CD4-positive, alpha-beta T cell treated with Interleukin-6 for 4 hours (primary cell): Measurements from ENCODE around the gene MAST4.
A peak's percentile ranks its signal among the peaks of the same experiment; 100 is the strongest.

Source experiments
- DNase-seq: peaks from one replicate; pipeline ENCODE4 v3.0.0-alpha.2; 2020; ENCODE audit warnings: mixed read lengths

Gene MAST4

GRCh38 chr5:66595756-66596635, at the start of gene MAST4:
Gene MAST4 (plus strand): TSS chr5:66596393. CDS start chr5:66596656, 263 bp downstream.
- peak; percentile 40 for DNase-seq

- DNase-seq: no peak
These were observed 49.7 kb upstream of the MAST4 start for GRCh38 chr5:66546541-66546940.

- no peak for DNase-seq
These were observed 44.9 kb upstream of the MAST4 start for GRCh38 chr5:66551338-66551737.

- DNase-seq: no peak
These were observed 44.2 kb upstream of the MAST4 start for GRCh38 chr5:66551945-66552344.

- DNase-seq: no peak
These were observed 42.8 kb upstream of the MAST4 start for GRCh38 chr5:66553368-66553912.

GRCh38 chr5:66553916-66554575, 42.1 kb upstream of the MAST4 start:
- no peak for DNase-seq

GRCh38 chr5:66554884-66555283, 41.3 kb upstream of the MAST4 start:
- DNase-seq: no peak

GRCh38 chr5:66558560-66558959, 37.6 kb upstream of the MAST4 start:
- no peak for DNase-seq

GRCh38 chr5:66560371-66560770, 35.8 kb upstream of the MAST4 start:
- no peak for DNase-seq

- DNase-seq: no peak
These were observed 34.8 kb upstream of the MAST4 start for GRCh38 chr5:66561256-66561990.

GRCh38 chr5:66565878-66566277, 30.3 kb upstream of the MAST4 start:
- DNase-seq: no peak

GRCh38 chr5:66567474-66567873, 28.7 kb upstream of the MAST4 start:
- no peak for DNase-seq

- no peak for DNase-seq
These were observed 26.0 kb upstream of the MAST4 start for GRCh38 chr5:66570201-66570600.

- no peak for DNase-seq
These were observed 22.5 kb upstream of the MAST4 start for GRCh38 chr5:66573733-66574132.

GRCh38 chr5:66582499-66583165, 13.6 kb upstream of the MAST4 start:
- DNase-seq: no peak

- no peak for DNase-seq
These were observed 10.9 kb upstream of the MAST4 start for GRCh38 chr5:66585291-66585690.

- DNase-seq: no peak
These were observed 8.4 kb upstream of the MAST4 start for GRCh38 chr5:66587771-66588170.

- DNase-seq: no peak
These were observed 516 bp downstream of the MAST4 start for GRCh38 chr5:66596636-66597182.

GRCh38 chr5:66597183-66597757, 1.1 kb downstream of the MAST4 start:
- DNase-seq: no peak

GRCh38 chr5:66602621-66603020, 6.4 kb downstream of the MAST4 start:
- no peak for DNase-seq

- DNase-seq: no peak
These were observed 7.0 kb downstream of the MAST4 start for GRCh38 chr5:66603164-66603563.

- no peak for DNase-seq
These were observed 7.7 kb downstream of the MAST4 start for GRCh38 chr5:66603881-66604280.
